Fibroblast of the aortic adventitia (primary cell): Measurements from ENCODE around the gene CCDC82. TPM values are rescaled to one million over a fixed set of nuclear protein-coding genes. Genes with fewer than 3 reads are reported as not detected.

Experiments
- DNase-seq: peaks from one replicate; pipeline ENCODE4 v3.0.0-alpha.2; 2010; ENCODE audit warnings: low read depth
- H3K4me3 ChIP-seq: 2 replicates; pipeline ENCODE4 v1.5.1; 2011; ENCODE audit warnings: low read depth, mild to moderate bottlenecking, control low read depth, low read length, moderate library complexity
- total RNA-seq: library from RNA; depleted of rRNA; stranded (reverse); fragments of >200 nt; gene quantifications from 2 replicates; pipeline ENCODE4 v1.2.3, GENCODE V29; 2012; ENCODE audit warnings: low replicate concordance
- TF ChIP-seq, protein P1 (sequence below): IDR thresholded peaks from 2 replicates; pipeline ENCODE4 v1.5.1; 2011; ENCODE audit warnings: mild to moderate bottlenecking, low read length, control low read depth, inconsistent platforms; ENCODE audit not compliant: insufficient read depth

Gene CCDC82
- total RNA-seq, 1 donor = 31.2 TPM

DNA sequence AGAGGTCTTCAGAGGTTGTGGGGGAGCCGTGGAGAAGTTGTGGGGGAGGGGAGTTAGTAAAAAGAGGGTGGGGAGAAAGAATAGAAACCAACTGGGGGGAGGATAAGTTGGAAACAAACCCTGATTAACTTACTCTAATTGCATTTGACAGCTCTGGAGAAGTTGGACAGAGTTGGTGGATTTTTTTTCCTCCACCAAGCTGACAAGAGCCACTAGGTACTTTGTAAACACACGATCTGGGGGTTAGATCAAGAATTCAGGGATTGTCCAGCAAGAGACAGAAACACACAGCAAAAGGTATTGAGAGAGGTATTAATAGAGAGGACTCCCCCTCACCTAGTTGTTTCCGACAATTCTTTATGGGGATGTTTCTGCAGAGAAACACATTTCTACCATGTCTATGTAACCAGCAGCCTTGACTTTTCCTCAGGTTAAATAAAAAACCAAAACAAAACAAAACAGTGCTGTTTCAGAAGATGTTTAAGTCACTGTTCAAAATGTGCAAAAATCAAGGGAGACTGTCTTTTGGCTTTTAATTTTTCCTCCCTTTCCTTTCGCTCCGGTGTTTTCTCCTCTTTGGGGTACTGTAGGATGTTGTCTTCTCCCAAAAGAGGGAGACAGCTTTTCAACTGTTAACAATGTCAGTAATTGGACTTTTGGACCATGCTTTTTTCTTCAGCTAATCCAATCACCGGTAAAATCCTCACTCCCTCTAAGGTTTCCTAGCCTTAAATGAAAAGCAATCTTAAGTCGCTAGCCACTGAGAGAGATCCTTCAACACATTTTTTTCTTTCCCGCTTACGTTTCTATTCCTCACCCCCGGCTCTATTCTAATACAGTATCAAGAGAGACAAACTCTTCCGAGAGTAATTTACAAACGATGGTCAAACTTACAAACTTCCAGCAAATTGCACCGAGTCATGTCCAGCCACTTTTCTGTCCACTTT lies 47.4 kb downstream of the CCDC82 start:
- H3K4me3 ChIP-seq = peak overlapping the region; percentile 74
- DNase-seq = no peak
- TF ChIP-seq, protein P1, sequence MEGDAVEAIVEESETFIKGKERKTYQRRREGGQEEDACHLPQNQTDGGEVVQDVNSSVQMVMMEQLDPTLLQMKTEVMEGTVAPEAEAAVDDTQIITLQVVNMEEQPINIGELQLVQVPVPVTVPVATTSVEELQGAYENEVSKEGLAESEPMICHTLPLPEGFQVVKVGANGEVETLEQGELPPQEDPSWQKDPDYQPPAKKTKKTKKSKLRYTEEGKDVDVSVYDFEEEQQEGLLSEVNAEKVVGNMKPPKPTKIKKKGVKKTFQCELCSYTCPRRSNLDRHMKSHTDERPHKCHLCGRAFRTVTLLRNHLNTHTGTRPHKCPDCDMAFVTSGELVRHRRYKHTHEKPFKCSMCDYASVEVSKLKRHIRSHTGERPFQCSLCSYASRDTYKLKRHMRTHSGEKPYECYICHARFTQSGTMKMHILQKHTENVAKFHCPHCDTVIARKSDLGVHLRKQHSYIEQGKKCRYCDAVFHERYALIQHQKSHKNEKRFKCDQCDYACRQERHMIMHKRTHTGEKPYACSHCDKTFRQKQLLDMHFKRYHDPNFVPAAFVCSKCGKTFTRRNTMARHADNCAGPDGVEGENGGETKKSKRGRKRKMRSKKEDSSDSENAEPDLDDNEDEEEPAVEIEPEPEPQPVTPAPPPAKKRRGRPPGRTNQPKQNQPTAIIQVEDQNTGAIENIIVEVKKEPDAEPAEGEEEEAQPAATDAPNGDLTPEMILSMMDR = no peak

DNA sequence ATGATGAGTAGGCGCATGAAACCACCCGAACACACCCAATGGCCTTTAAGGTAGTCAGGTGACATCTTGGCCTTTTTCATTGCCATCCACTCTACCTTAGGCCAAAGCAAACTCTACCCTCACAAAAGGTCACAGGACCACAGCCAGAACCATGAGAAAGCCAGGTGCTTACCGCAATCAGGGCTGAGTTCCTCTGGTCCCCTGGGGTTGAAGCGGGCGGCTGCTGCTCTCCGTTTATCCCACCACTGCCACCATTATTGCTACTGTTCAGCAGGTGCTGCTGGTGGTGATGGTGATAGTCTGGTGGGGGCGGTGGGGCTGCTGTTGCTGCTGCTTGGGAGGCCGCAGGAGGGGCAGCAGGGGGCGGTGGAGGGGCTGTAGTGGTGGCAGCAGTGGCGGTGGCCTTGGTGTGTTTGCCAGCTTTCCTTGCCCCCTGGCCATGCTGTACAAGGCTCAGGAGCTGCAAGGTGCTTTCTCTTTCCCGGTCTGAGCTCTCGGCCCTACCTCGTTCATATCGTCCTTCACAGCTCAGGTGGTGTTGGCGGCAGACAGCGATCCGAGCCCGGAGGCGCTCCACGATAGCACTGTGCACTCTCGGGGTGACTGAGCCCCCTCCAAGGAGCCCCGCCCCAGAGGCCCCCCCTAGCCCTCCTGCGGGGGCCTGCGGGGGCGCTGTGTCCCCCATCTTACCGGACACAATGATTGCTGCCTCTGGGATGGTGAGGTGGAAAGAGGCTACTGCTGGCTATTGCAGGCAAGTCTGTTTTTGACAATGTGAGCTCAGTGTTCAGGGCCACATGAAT lies 48.3 kb downstream of the CCDC82 start:
- peak overlapping the region; percentile 74 for H3K4me3 ChIP-seq
- TF ChIP-seq, protein P1 = peak; percentile 70
- peak; percentile 63 for DNase-seq

DNA sequence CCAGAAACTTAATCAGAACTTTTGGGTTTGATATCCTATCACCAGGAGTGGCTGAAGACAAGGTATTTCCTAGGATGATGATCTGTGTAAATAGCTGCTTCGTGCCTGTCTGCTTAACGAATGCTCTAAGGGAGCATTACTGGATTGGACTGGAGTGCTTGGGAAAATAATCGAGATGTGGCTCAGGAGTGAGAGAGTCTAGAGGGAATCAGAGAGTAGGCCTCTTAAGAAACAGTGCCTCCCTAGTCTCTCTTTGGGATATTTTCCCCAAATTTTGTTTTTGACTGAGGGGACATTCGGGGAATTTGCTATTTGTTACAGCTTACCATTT lies 49.2 kb downstream of the CCDC82 start:
- TF ChIP-seq, protein P1 = peak; percentile 10
- H3K4me3 ChIP-seq = peak overlapping the region; percentile 74
- peak; percentile 69 for DNase-seq

DNA sequence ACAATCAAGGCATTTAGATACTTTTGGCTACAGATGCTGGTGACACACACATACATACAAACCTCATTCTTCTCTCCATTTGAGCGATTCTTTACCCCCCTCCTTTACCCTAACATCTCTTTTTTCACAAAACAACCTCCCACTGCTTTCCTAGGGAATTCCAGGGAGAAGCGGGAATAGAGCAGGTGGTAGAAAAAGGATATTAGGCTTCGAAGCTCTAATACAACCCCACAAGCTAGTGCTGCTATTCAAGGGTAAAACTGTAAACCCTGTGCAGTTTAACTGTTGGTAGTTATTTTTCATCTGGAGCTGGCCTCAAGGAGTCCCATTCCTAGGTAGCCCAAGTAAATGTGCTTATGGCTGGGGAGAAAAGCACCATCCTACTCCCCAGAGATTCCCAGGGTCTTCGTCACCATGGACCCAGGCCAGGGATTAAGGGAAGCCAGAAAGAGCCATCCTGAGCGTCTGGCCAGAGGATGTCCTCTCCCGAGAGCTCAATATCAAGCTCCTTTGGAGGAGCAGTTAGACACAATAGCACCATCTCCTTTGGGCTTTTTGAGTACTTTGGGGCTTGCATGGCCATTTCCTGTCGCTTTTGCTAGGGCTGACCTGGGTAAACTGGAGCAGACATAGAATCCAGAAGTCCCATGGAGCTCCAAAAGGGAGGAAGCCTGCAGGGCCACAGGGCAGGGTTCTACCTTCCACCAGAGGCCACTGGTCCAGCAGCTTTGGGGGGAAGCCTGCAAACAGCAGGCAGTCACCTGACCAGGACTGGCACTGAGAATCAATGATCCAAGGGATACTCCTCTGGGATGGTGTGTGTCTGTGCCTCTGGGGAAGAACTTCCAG lies 49.8 kb downstream of the CCDC82 start:
- DNase-seq = peak; percentile 46
- peak overlapping the region; percentile 74 for H3K4me3 ChIP-seq
- TF ChIP-seq, protein P1 = no peak

DNA sequence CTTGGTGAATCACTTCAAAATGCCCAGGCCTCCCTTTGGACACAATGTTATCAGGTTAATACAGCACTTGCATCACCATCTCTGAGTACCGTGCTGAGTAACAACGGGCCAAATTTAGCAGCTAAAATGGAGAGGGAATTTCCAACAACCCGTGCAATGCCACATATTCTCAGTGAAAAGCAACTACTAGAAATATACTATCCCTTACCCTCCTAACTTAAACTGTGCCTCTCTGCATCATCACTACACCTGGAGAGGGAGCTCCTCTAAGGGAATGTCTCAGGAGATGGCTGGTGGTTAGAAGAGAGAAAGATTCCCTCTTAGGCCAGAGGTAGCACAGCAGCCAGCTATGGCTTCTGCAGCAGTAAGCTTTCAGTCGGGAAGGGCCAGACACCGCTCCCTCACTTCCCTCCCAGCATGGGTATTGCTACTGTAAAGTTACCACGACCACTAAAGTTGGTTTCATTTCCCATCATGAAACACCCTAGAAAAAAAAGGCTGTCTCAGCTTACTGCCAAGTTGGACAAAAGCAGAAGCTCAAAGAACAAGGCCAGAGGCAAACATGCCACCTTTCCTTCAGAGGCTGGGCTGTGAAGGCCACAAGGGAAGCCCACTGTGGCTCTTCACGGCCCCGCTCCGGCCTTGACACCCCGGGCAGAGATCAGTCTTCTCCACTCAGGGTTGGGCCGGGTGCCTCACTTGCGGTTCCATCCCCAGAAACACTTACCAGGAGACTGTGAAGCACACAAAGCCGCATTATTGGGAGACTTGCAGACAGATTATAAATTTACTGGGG lies 50.6 kb downstream of the CCDC82 start:
- H3K4me3 ChIP-seq = peak overlapping the region; percentile 74
- DNase-seq = peak; percentile 87
- TF ChIP-seq, protein P1 = no peak
